OCI-LY7 (cell line): Measurements from ENCODE around the gene RNF224. TPM values are rescaled to one million over a fixed set of nuclear protein-coding genes. Genes with fewer than 3 reads are reported as not detected.
"Not testable (repeated sequence)": the region's sequence is repeated elsewhere in the genome, so short reads cannot be mapped to it uniquely, and the experiment has no call there.

Experiments used
- BruUV-seq: library from RNA; stranded (reverse); fragments of 400-500 nt; replicated peaks from 2 replicates; lab custom pipeline; 2021; lab: Mats Ljungman, UMichigan
- CTCF ChIA-PET: fragments of 300-600 bp; sonication (Branson Sonifier 250); formaldehyde crosslinking; loops from one replicate; lab custom pipeline; 2022; ENCODE audit warnings: antibody characterized with exemption; ENCODE audit not compliant: unreplicated experiment; lab: Charles Lee
- POLR2A ChIA-PET: fragments of 300-600 bp; sonication (Branson Sonifier 250); formaldehyde crosslinking; loops from one replicate; lab custom pipeline; 2022; ENCODE audit warnings: antibody characterized with exemption; lab: Charles Lee
- DNase-seq: peaks from one replicate; pipeline ENCODE4 v3.0.0-alpha.2; 2015; ENCODE audit warnings: low spot score
- H2AFZ ChIP-seq: fragments of 200-600 bp; sonication (generic), shearing (Covaris generic); 2 replicates; pipeline ENCODE4 v1.6.1; 2014; ENCODE audit warnings: mild to moderate bottlenecking, antibody characterized with exemption, low read length, moderate library complexity
- H3K27ac ChIP-seq: fragments of 200-600 bp; sonication (generic); 2 replicates; pipeline ENCODE4 v1.5.1; 2014; ENCODE audit warnings: mixed run types, low read depth, mild to moderate bottlenecking, moderate library complexity, low read length, inconsistent platforms; ENCODE audit not compliant: poor library complexity, severe bottlenecking
- H3K36me3 ChIP-seq: fragments of 200-600 bp; sonication (generic); 2 replicates; pipeline ENCODE4 v1.6.1; 2014; ENCODE audit warnings: mild to moderate bottlenecking, antibody characterized with exemption, low read length, moderate library complexity, mixed read lengths; ENCODE audit not compliant: insufficient read depth
- H3K4me1 ChIP-seq: fragments of 200-600 bp; sonication (generic); 2 replicates; pipeline ENCODE4 v1.5.1; 2014; ENCODE audit warnings: mild to moderate bottlenecking, low read length; ENCODE audit not compliant: insufficient read depth, poor library complexity, severe bottlenecking
- H3K4me2 ChIP-seq: fragments of 200-600 bp; sonication (generic); 2 replicates; pipeline ENCODE4 v1.6.1; 2014; ENCODE audit warnings: mild to moderate bottlenecking, low read length
- H3K4me3 ChIP-seq: fragments of 200-600 bp; sonication (generic); 2 replicates; pipeline ENCODE4 v1.5.1; 2014; ENCODE audit warnings: mild to moderate bottlenecking, low read depth, low read length; ENCODE audit not compliant: poor library complexity, severe bottlenecking
- H3K79me2 ChIP-seq: fragments of 200-600 bp; sonication (generic); 2 replicates; pipeline ENCODE4 v1.6.1; 2016; ENCODE audit warnings: low read depth, mild to moderate bottlenecking, low read length, moderate library complexity, mixed read lengths; ENCODE audit not compliant: insufficient read depth
- H3K9me2 ChIP-seq: fragments of 200-600 bp; sonication (generic); 2 replicates; pipeline ENCODE4 v1.6.1; 2016; ENCODE audit warnings: mild to moderate bottlenecking, low read length, mixed read lengths; ENCODE audit not compliant: insufficient read depth
- H3K9me3 ChIP-seq: fragments of 200-600 bp; sonication (generic); 2 replicates; pipeline ENCODE4 v1.6.1; 2014; ENCODE audit warnings: mild to moderate bottlenecking, mixed run types, low read length, mixed read lengths
- H4K20me1 ChIP-seq: fragments of 200-600 bp; sonication (generic); 2 replicates; pipeline ENCODE4 v1.6.1; 2014; ENCODE audit warnings: mild to moderate bottlenecking, antibody characterized with exemption, low read length, moderate library complexity, mixed read lengths; ENCODE audit not compliant: insufficient read depth
- EZH2phosphoT487 ChIP-seq: fragments of 200-600 bp; sonication (generic); IDR thresholded peaks from 2 replicates; pipeline ENCODE4 v1.6.1; 2018; ENCODE audit warnings: low read depth, borderline replicate concordance, mild to moderate bottlenecking, mixed run types, antibody characterized with exemption, low read length, moderate library complexity, mixed read lengths
- intact Hi-C: fragments of 100-400 bp; cut with micrococcal nuclease; formaldehyde crosslinking; loops from one replicate; pipeline ENCODE4 v1.10.0; 2022; ENCODE audit not compliant: unreplicated experiment
- total RNA-seq, 2 experiments: library from RNA; depleted of rRNA in 1 of 2; stranded (reverse); fragments of >200 nt in 1 of 2; shearing (Covaris generic) in 1 of 2; gene quantifications; 2 replicates each; pipeline ENCODE4 v1.2.3, GENCODE V29; 2014 to 2022
- TF ChIP-seq, protein P1 (sequence below): fragments of 200-600 bp; sonication (generic); conservative IDR thresholded peaks from 2 replicates; pipeline ENCODE4 v1.5.1; 2014; ENCODE audit warnings: mild to moderate bottlenecking, antibody characterized with exemption, low read length, moderate library complexity, mixed read lengths

The RNF224 gene
- total RNA-seq, 2 experiments from 2014 or later, result 0.13 to 0.30 TPM

DNA sequence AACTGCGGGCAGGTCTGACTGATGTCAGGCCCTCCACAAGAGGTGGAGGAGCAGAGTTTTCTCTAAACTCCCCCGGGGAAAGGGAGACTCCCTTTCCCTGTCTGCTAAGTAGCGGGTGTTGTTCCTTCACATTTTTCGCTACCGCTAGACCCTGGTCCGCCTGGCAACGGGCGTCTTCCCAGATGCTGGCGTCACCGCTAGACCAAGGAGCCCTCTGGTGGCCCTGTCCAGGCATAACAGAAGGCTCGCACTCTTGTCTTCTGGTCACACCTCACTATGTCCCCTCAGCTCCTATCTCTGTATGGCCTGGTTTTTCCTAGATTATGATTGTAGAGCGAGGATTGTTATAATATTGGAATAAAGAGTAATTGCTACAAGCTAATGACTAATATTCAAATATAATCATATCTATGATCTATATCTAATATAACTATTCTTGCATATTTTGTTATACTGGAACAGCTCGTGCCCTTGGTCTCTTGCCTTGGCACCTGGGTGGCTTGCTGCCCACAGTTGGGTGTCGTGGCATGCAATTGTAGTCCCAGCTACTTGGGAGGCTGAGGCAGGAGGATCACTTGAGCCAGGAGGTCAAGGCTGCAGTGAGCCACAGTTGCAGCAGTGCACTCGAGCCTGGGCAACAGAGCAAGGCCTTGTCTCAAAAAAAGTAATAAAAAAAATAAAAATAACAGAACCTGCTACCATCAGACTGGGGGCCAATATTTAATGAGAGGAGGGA, 35.0 kb downstream of the RNF224 start:
- H3K4me3 ChIP-seq, H3K27ac ChIP-seq, H3K9me3 ChIP-seq, POLR2A ChIA-PET, H4K20me1 ChIP-seq, CTCF ChIA-PET, H3K9me2 ChIP-seq, H3K4me2 ChIP-seq, H2AFZ ChIP-seq, intact Hi-C loops, DNase-seq, BruUV-seq: not testable (repeated sequence)
- peaks cover 24% of the 10 kb centered on the region for H3K4me1 ChIP-seq
- peaks cover 14% of the 10 kb centered on the region; the same call in 1 of the 2 replicates for H3K79me2 ChIP-seq
- H3K36me3 ChIP-seq, result peaks cover 61% of the 10 kb centered on the region
- TF ChIP-seq, protein P1, sequence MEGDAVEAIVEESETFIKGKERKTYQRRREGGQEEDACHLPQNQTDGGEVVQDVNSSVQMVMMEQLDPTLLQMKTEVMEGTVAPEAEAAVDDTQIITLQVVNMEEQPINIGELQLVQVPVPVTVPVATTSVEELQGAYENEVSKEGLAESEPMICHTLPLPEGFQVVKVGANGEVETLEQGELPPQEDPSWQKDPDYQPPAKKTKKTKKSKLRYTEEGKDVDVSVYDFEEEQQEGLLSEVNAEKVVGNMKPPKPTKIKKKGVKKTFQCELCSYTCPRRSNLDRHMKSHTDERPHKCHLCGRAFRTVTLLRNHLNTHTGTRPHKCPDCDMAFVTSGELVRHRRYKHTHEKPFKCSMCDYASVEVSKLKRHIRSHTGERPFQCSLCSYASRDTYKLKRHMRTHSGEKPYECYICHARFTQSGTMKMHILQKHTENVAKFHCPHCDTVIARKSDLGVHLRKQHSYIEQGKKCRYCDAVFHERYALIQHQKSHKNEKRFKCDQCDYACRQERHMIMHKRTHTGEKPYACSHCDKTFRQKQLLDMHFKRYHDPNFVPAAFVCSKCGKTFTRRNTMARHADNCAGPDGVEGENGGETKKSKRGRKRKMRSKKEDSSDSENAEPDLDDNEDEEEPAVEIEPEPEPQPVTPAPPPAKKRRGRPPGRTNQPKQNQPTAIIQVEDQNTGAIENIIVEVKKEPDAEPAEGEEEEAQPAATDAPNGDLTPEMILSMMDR, result peak; percentile 65; the same call in 1 of the 2 replicates

DNA sequence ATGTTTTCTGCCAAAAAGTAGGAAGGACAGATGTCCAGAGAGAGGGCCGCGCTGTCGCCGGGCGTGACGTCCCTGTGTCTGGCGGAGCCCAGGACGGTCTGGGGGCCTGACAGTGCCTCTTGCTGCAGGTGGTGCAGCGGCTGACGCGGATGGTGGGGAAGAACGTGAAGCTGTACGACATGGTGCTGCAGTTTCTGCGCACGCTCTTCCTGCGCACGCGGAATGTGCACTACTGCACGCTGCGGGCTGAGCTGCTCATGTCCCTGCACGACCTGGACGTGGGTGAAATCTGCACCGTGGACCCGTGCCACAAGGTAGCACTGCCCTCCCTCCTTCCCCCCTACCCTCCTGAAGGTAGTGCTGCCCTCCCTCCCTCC, 35.6 kb downstream of the RNF224 start:
- intact Hi-C loops, result no loop called here
- no peaks in the 10 kb centered on the region for H3K9me2 ChIP-seq
- peaks cover 14% of the 10 kb centered on the region; the same call in 1 of the 2 replicates for H3K79me2 ChIP-seq
- peaks cover 27% of the 10 kb centered on the region for H3K4me1 ChIP-seq
- H4K20me1 ChIP-seq, result no peaks in the 10 kb centered on the region
- ChIA-PET CTCF (no interaction called here), POLR2A (no interaction called here)
- no peak overlapping the region for H3K27ac ChIP-seq
- TF ChIP-seq, protein P1, result no peak
- no peak for TF ChIP-seq EZH2phosphoT487
- BruUV-seq, result no TSS peak
- H3K9me3 ChIP-seq, result no peaks in the 10 kb centered on the region
- no peak overlapping the region for H3K4me3 ChIP-seq
- peaks cover 64% of the 10 kb centered on the region for H3K36me3 ChIP-seq
- no peak overlapping the region for H2AFZ ChIP-seq
- DNase-seq, result no peak
- no peak overlapping the region for H3K4me2 ChIP-seq

DNA sequence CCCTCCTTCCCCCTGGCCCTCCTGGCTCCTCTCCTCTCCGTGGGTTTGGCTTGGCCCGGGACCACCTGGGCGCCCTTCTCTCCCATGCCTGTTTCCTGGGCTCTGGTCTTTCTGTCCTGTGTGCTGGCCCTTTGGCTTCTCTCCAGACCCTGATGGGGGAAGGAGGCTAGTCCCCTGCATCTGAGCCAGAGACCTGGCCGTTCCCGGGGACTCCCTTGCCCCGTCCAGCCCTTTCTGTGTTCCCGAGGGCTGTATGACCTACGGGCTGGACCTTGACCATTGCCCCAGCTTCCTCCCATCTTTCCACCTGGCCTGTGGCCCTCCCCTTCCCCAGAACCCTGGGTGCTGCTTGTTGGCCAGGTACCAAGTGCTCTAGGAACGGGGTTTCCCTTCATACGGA, 36.2 kb downstream of the RNF224 start:
- DNase-seq, result no peak
- ChIA-PET POLR2A (no interaction called here), CTCF (no interaction called here)
- Histone ChIP-seq H3K9me2 (no peaks in the 10 kb centered on the region), H2AFZ (no peak overlapping the region), H3K9me3 (no peaks in the 10 kb centered on the region), H3K27ac (no peak overlapping the region), H3K4me3 (no peak overlapping the region), H3K79me2 (peaks cover 15% of the 10 kb centered on the region; the same call in 1 of the 2 replicates), H3K36me3 (peaks cover 60% of the 10 kb centered on the region), H4K20me1 (no peaks in the 10 kb centered on the region), H3K4me2 (no peak overlapping the region), H3K4me1 (peaks cover 27% of the 10 kb centered on the region)
- no TSS peak for BruUV-seq
- TF ChIP-seq, protein P1, result no peak
- no peak for TF ChIP-seq EZH2phosphoT487
- intact Hi-C loops, result no loop called here
